Parathyroid adenoma (tissue), 2 donors: ENCODE results near the gene AGK.

ENCODE experiments used
- H2AFZ ChIP-seq: fragments of 300-600 bp; sonication (generic); one replicate; pipeline ENCODE4 v1.7.0; 2017; ENCODE audit warnings: antibody characterized with exemption, mild to moderate bottlenecking
- H3K27ac ChIP-seq: fragments of 300-600 bp; sonication (generic); one replicate; pipeline ENCODE4 v1.7.0; 2017
- H3K27me3 ChIP-seq: fragments of 300-600 bp; sonication (generic); one replicate; pipeline ENCODE4 v1.7.0; 2017; ENCODE audit warnings: low read length; ENCODE audit not compliant: control insufficient read depth, insufficient read depth
- H3K36me3 ChIP-seq: fragments of 300-600 bp; sonication (generic); one replicate; pipeline ENCODE4 v1.7.0; 2017; ENCODE audit warnings: low read length; ENCODE audit not compliant: control insufficient read depth, insufficient read depth
- H3K4me1 ChIP-seq: fragments of 300-600 bp; sonication (generic); one replicate; pipeline ENCODE4 v1.7.0; 2017; ENCODE audit warnings: control low read depth
- H3K4me2 ChIP-seq: fragments of 300-600 bp; sonication (generic); one replicate; pipeline ENCODE4 v1.7.0; 2017; ENCODE audit warnings: low read length
- H3K4me3 ChIP-seq: fragments of 300-600 bp; sonication (generic); one replicate; pipeline ENCODE4 v1.7.0; 2017; ENCODE audit warnings: low read depth, low read length
- H3K79me2 ChIP-seq: fragments of 300-600 bp; sonication (generic); one replicate; pipeline ENCODE4 v1.7.0; 2017; ENCODE audit warnings: control low read depth
- H3K9ac ChIP-seq: fragments of 300-600 bp; sonication (generic); one replicate; pipeline ENCODE4 v1.7.0; 2017; ENCODE audit warnings: mild to moderate bottlenecking
- H3K9me3 ChIP-seq: fragments of 300-600 bp; sonication (generic); one replicate; pipeline ENCODE4 v1.7.0; 2017; ENCODE audit warnings: low read length; ENCODE audit not compliant: control insufficient read depth
- CTCF ChIP-seq: fragments of 300-600 bp; sonication (generic); IDR thresholded peaks from one replicate; pipeline ENCODE4 v1.7.0; 2017; ENCODE audit warnings: antibody characterized with exemption, mild to moderate bottlenecking
- donor health status: primary hyperparathyroidism.

Gene AGK

GRCh38 chr7:141652691-141653090, 101.5 kb downstream of the AGK start:
- no peak overlapping the region for H3K4me2 ChIP-seq
- H3K9me3 ChIP-seq: no peaks in the 10 kb centered on the region
- no peaks in the 10 kb centered on the region for H3K36me3 ChIP-seq
- H3K4me3 ChIP-seq: no peak overlapping the region
- H2AFZ ChIP-seq: no peak overlapping the region
- no peak for TF ChIP-seq CTCF
- peaks cover 13% of the 10 kb centered on the region for H3K4me1 ChIP-seq
- H3K27ac ChIP-seq: no peak overlapping the region
- H3K27me3 ChIP-seq: no peaks in the 10 kb centered on the region
- H3K79me2 ChIP-seq: no peaks in the 10 kb centered on the region
- H3K9ac ChIP-seq: no peak overlapping the region

GRCh38 chr7:141654551-141654950, 103.3 kb downstream of the AGK start:
- H3K4me3 ChIP-seq: no peak overlapping the region
- no peaks in the 10 kb centered on the region for H3K27me3 ChIP-seq
- no peak overlapping the region for H3K9ac ChIP-seq
- H2AFZ ChIP-seq: peak overlapping the region; percentile 9
- no peak overlapping the region for H3K27ac ChIP-seq
- peaks cover 7% of the 10 kb centered on the region for H3K4me1 ChIP-seq
- H3K79me2 ChIP-seq: no peaks in the 10 kb centered on the region
- peak; percentile 82 for TF ChIP-seq CTCF
- H3K4me2 ChIP-seq: no peak overlapping the region
- no peaks in the 10 kb centered on the region for H3K9me3 ChIP-seq
- no peaks in the 10 kb centered on the region for H3K36me3 ChIP-seq

- Histone ChIP-seq H3K27ac (no peak overlapping the region), H3K4me2 (no peak overlapping the region), H3K4me3 (no peak overlapping the region), H3K4me1 (peaks cover 18% of the 10 kb centered on the region), H3K79me2 (no peaks in the 10 kb centered on the region), H3K9me3 (no peaks in the 10 kb centered on the region), H2AFZ (no peak overlapping the region), H3K9ac (no peak overlapping the region), H3K36me3 (no peaks in the 10 kb centered on the region), H3K27me3 (no peaks in the 10 kb centered on the region)
- TF ChIP-seq CTCF: no peak
Measured at GRCh38 chr7:141659501-141659900, 108.3 kb downstream of the AGK start.

GRCh38 chr7:141660259-141660658, 109.0 kb downstream of the AGK start:
- Histone ChIP-seq H3K4me1 (peaks cover 18% of the 10 kb centered on the region), H3K27ac (peak overlapping the region; percentile 39), H3K4me2 (peak overlapping the region; percentile 25), H3K36me3 (no peaks in the 10 kb centered on the region), H3K27me3 (no peaks in the 10 kb centered on the region), H3K9ac (no peak overlapping the region), H3K79me2 (no peaks in the 10 kb centered on the region), H2AFZ (no peak overlapping the region), H3K9me3 (no peaks in the 10 kb centered on the region), H3K4me3 (no peak overlapping the region)
- TF ChIP-seq CTCF: no peak

GRCh38 chr7:141663081-141663849, 112.1 kb downstream of the AGK start:
- no peaks in the 10 kb centered on the region for H3K27me3 ChIP-seq
- no peaks in the 10 kb centered on the region for H3K9me3 ChIP-seq
- no peaks in the 10 kb centered on the region for H3K79me2 ChIP-seq
- no peak overlapping the region for H3K9ac ChIP-seq
- no peaks in the 10 kb centered on the region for H3K36me3 ChIP-seq
- no peak for TF ChIP-seq CTCF
- H3K4me3 ChIP-seq: no peak overlapping the region
- peaks cover 18% of the 10 kb centered on the region for H3K4me1 ChIP-seq
- peak overlapping the region; percentile 43 for H2AFZ ChIP-seq
- no peak overlapping the region for H3K4me2 ChIP-seq
- H3K27ac ChIP-seq: peak overlapping the region; percentile 51
